Omental fat pad (tissue), 4 donors: ENCODE measurements around the gene ACOXL. TPM values are rescaled to one million over a fixed set of nuclear protein-coding genes. Genes with fewer than 3 reads are reported as not detected.

Experiments used
- ATAC-seq: fragments of 150-250 bp; one replicate; pipeline ENCODE4 v1.9.1; 2016; ENCODE audit warnings: mild to moderate bottlenecking, moderate library complexity; ENCODE audit not compliant: low FRiP score
- DNase-seq: peaks from one replicate; pipeline ENCODE4 v3.0.0-alpha.2; 2019; ENCODE audit warnings: low spot score
- CTCF ChIP-seq, 3 donors: fragments of 450-650 bp; IDR thresholded peaks; one replicate each; pipeline ENCODE4 v1.5.1; 2016 to 2017; ENCODE audit warnings: antibody characterized with exemption in 3 of 3, mild to moderate bottlenecking in 3 of 3, moderate library complexity in 2 of 3
- total RNA-seq, 4 donors: library from RNA; depleted of rRNA; stranded (reverse); fragments of >200 nt; gene quantifications; one replicate each; pipeline ENCODE4 v1.1.0, GENCODE V29; 2016

The ACOXL gene
- total RNA-seq, 4 donors from 2014 or later, result 0.12 to 0.84 TPM; not detected in 2

GRCh38 chr2:111028720-111029119 is 296.3 kb downstream of the ACOXL start:
- no peak for ATAC-seq
- no peak for DNase-seq
- TF ChIP-seq CTCF (IDR thresholded peaks at IDR 0.05), result no peak

- no peak for DNase-seq
- ATAC-seq, result no peak
- TF ChIP-seq CTCF (IDR thresholded peaks at IDR 0.05), result no peak
These were observed 297.0 kb downstream of the ACOXL start for GRCh38 chr2:111029181-111029927.

GRCh38 chr2:111030260-111030891 is 298.0 kb downstream of the ACOXL start:
- no peak for ATAC-seq
- TF ChIP-seq CTCF (IDR thresholded peaks at IDR 0.05), result no peak
- DNase-seq, result no peak

GRCh38 chr2:111030945-111031344 is 298.6 kb downstream of the ACOXL start:
- ATAC-seq (no peak), DNase-seq (no peak)
- no peak for TF ChIP-seq CTCF (IDR thresholded peaks at IDR 0.05)

- no peak for TF ChIP-seq CTCF (IDR thresholded peaks at IDR 0.05)
- DNase-seq (no peak), ATAC-seq (no peak)
These were observed 299.4 kb downstream of the ACOXL start for GRCh38 chr2:111031546-111032478.

GRCh38 chr2:111032721-111033429 is 300.5 kb downstream of the ACOXL start:
- no peak for DNase-seq
- TF ChIP-seq CTCF (IDR thresholded peaks at IDR 0.05), result no peak
- peak; percentile 58 for ATAC-seq
